Spleen (tissue), 7 donors: Measurements from ENCODE around the gene MFSD6L.

Experiments used
- CTCF ChIP-seq, 11 experiments: fragments of 200-600 bp in 7 of 11; fragments of 450-650 bp in 4 of 11; sonication (generic) in 4 of 11; IDR thresholded peaks in 8 of 11; conservative IDR thresholded peaks in 3 of 11; 1 replicate in 7 of 11; 2 replicates in 4 of 11; pipeline versions ENCODE4 v1.4.0 to v1.8.0; 2016 to 2021; ENCODE audit warnings: antibody characterized with exemption in 11 of 11, inconsistent platforms in 4 of 11, mild to moderate bottlenecking in 1 of 11
- POLR2A ChIP-seq, 3 donors: fragments of 450-650 bp; IDR thresholded peaks; one replicate each; pipeline ENCODE4 v1.5.1; 2017; ENCODE audit warnings: antibody characterized with exemption in 3 of 3, mild to moderate bottlenecking in 1 of 3
- donor health status: DM: no; HTN: no; CAD: no; lungs with moderate emphysema.
- donor health status: DM: no; HTN: no; CAD: no.
- donor health status: DM: no; HTN: no; CAD: no.

GRCh38 chr17:8830141-8830540, 31.0 kb upstream of the MFSD6L start:
- TF ChIP-seq CTCF (IDR thresholded peaks at IDR 0.05 in 8 of 11, conservative IDR thresholded peaks at IDR 0.05 in 3 of 11) (no peak), POLR2A (IDR thresholded peaks at IDR 0.05) (no peak)
